Urothelium cell line (cell line): ENCODE data around the gene INCENP.
A peak's percentile ranks its signal among the peaks of the same experiment; 100 is the strongest.
"Not testable (repeated sequence)": the region's sequence is repeated elsewhere in the genome, so short reads cannot be mapped to it uniquely, and the experiment has no call there.

ENCODE experiments used
- DNase-seq: peaks from one replicate; pipeline ENCODE4 v3.0.0; 2011; ENCODE audit warnings: low spot score, mixed read lengths
- FAIRE-seq: peaks from 2 replicates; lab custom pipeline; 2011; peaks lifted over from hg19 to GRCh38; lab: Jason Lieb, UNC

Gene INCENP

DNA sequence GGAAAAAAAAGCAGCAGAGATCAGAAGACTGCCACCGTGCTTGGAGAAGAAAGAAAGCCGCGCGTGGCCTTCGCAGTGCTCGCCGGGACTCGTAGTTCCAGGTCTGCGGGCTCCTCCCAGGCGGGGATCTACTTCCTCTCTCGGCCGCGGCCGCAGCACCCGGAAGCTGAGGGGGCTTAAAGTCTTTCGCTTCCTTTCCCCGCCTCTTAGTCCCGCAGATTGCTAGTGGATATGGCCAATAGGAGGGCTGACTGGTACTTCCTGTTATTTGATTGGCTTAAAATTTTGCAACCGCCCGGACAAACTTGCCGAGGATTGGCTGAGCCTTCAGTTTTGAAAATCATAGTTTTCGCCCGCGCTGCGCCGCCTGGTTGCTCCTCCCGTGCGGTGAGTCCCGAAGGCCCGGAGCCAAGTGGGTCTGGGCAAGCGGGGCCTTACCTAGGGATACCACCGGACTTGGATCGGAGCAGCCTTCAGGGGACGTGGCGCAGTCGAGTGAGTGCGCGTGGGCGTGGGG lies at the start of gene INCENP:
Gene INCENP (plus strand): TSS at position 343 of the 517 bp plus-strand sequence. CDS start 4,151 bp downstream, outside the sequence.
- no peak for FAIRE-seq
- peak; percentile 96 for DNase-seq

DNA sequence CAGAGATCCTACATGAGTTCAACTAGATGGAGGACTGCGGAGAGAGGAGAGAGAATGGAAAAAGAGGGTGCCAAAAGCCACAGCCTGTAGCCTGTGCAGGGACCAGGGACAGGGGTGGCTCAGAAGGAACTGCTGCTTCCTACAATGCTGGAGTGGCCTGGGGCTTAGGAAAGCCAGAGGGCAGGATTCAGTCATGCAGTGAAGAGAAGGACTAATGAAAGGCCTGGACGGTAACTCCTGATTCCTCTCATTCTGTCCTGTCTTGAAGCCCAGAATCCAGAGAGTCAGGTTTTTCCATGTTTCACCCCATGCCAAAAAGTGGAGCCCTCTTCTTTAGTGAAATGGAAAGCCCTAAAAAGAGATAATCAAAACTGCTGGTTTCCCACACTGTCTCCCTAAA lies 48.4 kb upstream of the INCENP start:
- FAIRE-seq (no peak), DNase-seq (no peak)

DNA sequence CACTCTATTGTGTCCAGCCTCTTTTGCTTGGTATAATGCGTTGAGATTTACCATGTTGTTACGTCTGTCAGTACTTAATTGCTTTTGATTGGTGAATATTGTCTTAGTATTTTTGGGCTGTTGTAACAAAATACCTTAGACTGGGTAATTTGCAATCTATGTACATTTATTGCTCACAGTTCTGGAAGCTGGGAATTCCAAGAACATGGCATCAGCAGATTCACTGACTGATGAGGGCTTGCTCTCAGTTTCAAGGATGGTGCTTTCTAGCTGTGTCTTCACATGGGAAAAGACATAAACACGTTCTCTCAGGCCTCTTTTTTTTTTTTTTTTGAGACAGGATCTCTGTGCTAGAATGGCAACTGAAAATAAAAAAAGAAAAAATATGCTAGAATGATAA lies 46.7 kb upstream of the INCENP start:
- no peak for DNase-seq
- FAIRE-seq, result no peak

DNA sequence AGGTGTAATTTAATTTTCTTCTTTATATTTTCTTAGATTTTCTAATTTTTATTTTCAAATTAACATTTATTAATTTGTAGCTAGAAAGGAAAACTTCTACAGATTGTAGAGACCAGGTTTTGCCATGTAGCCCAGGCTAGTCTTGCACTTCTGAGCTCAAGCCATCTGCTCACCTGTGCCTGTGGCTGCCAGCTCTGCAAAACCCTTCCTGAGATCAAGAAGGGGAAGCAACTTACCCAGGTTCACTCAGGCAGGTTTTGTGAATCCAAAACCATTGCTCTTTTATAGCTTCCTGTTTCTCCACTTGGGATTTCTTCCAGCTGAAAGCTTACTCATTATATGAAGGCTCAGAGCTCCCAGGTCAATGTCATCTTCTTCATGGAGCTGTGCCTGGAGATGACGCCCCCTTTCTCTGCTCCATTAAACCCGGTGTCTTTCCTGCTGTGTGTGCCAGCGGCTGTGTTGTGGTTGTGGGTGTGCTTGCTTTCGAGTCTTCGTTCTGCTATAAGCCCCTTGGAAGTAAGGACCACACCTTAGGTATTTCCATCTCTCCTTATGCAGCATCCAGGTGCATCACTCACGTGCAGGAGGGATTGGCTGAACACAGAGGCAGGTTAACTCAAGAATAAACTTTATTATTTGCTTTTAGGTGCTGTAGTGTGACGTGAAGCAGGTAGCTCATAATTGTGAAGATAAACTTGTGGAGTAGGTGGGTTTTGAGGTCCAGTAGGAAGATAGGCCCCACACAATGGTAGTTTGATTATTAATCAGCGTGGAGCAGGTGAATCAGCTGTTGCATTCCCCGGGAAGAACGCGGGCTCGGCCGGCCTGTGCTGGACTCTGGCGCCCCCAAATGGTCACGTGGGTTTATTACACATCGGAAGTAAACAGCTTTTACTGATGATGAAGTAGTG lies 42.2 kb upstream of the INCENP start:
- DNase-seq (peak; percentile 81), FAIRE-seq (no peak)

DNA sequence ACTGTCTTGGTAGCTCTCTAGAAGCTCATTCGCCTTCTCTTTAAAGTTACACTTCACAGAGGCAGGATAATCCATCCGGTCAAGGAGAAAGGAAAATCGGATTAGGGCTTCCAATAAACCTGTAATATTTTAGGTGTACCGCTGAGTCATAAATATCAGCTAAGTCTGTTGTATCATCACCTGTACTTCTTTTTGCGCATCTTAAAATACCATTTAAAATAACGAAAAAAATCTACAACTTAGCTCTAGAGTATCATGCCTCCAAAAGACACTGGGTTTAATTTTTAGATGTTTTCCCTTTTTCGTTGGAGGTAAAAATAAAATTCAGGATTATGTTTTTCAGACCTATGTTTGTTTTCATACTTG lies 41.5 kb upstream of the INCENP start:
- DNase-seq, result no peak
- FAIRE-seq, result no peak

DNA sequence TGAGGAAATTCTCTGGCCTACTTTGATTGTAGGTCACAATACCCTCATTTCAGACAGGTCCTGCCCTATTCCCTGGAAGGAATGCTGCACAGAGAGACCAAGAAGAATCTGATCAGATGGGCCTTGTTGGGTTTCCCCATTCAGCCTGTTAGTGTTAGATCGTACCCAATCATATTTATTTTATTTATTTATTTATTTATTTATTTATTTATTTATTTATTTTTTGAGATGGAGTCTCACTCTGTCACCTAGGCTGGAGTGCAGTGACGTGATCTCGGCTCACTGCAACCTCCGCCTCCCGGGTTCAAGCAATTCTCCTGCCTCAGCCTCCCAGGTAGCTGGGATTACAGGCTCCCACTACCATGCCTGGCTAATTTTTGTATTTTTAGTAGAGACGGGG lies 39.0 kb upstream of the INCENP start:
- DNase-seq, FAIRE-seq: not testable (repeated sequence)

DNA sequence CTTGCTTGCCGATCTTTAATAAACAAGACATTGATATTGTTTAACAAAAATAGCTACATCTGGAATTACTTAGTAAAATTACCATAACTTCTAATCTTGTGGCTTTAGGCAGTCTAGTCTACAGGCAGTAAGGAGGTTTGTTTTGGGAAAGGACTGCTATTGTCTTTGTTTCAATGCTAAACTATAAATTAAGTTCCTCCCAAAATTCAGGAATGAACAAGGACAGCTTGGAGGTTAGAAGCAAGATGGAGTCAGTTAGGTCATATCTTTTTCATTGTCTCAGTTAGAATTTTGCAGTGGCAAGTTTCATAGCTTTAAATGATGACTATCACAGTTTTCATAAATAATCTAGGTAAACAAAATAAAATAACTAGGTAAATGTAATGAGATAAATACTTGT lies 36.1 kb upstream of the INCENP start:
- DNase-seq (no peak), FAIRE-seq (no peak)

DNA sequence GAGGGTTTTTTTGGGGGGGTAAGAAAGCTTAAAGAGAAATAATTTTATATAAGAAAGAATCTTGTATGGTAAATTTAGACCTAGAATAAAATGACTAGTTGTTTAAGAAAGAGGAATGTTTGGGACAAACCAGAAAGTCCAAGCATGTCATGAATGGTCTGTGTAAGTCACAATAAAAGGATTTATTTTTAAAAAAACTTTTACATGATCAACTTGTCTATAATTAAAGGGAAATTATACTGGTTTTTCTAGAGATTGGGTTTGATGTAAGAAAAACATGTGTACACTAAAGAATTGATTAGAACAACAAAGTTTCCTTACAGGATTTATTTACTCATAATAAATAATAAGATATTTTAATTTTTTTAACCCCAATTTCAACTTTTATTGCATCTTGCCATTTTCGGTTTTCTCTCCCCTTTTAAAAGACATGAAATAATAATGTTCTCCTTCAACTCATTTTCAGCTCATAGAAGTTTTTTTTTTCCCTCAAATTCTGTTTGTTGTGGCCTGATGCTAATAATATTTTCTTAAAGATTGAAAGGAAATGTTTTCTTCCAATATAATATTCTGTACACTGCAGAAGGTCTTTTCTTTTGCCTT lies 35.4 kb upstream of the INCENP start:
- FAIRE-seq (no peak), DNase-seq (no peak)

DNA sequence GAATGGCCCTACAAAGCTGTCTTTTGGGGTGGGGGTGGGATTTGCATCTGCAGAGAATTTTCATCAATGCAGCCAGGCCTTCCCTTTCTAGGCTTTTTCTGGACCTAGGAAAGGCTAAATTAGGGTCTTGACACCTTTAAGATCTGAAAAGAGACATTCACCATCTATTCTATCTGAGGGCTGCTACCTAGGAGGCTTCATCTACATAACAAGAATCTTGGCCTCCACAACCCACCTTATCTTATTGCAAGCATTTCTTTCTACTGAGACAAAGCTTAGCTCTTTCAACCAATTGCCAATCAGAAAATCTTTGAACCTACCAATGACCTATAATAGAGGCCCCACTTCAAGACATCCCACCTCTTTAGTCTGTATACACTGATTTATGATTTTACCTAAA lies 20.7 kb upstream of the INCENP start:
- no peak for DNase-seq
- no peak for FAIRE-seq

DNA sequence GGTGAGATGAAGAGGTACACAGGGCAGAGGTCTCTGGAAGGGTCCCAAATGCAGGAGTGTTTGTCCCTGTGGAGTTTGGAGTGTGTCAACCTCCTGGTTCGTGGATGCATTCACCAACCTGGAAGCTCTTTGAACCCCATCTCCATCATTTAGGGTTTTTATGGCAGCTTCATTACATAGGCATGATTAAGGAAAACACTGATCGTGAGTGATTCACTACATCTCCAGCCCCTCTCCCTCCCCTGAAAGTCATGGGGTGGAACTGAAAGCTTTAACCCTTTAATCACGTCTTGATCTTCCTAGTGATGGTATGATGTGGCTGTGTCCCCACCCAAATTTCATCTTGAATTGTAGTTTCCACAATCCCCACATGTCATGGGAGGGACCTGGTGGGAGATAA lies 19.8 kb upstream of the INCENP start:
- DNase-seq (no peak), FAIRE-seq (no peak)

DNA sequence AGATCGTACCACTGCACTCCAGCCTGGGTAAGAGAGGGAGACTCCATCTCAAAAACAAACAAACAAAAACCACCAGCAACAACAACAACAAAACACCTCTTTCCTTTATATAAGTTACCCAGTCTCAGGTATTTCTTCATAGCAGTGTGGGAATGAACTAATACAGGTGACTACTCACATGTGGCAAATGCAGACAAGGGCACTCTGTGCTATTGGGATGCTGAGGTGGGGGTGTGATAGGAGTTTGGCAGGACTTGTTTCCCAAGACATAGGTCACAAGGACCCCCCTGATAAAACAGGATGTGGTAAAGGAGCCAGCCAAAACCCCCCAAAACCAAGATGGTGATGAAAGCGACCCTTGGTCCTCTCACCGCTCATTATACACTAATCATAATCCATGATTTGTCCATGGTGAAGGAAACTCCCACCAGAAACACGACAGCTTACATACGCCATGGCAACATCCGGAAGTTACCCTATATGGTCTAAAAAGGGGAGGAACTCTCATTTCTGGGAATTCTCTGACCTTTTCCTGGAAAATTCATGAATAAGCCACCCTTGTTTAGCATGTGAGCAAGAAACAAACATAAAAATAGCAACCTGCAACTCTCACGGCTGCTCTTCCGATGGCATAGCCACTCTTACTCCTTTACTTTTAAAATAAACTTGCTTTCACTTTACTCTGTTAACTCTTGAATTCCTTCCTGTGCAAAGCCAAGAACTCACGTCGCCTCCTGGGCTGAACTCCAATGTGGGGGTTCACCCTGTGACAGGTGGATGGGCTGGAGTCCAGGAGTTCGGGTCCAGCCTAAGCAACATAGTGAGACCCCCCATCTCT lies 18.8 kb upstream of the INCENP start:
- DNase-seq (no peak), FAIRE-seq (no peak)

DNA sequence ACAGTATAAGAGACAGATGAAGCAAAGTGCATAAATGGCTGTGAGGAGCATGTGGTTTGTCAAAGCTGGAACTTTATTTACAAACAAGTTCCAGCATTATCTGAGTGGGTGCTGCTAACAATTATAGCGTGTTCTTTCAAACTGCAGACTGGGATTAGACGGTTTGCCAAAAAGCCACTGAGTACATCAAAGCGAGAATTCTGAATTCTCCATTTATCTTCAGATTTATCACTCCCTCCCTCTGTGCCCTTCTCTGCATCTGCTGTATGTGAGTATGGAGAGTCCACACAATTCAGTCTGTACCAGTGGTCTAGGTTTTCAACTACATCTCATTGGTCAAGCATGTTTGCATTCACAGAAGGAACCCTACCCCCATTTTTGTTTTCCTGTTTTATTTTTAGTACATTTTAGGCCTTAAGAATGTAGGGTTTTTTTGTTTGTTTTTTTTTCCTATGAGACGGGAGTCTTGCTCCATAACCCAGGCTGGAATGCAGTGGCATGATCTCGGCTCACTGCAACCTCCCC lies 18.1 kb upstream of the INCENP start:
- FAIRE-seq, result no peak
- no peak for DNase-seq

DNA sequence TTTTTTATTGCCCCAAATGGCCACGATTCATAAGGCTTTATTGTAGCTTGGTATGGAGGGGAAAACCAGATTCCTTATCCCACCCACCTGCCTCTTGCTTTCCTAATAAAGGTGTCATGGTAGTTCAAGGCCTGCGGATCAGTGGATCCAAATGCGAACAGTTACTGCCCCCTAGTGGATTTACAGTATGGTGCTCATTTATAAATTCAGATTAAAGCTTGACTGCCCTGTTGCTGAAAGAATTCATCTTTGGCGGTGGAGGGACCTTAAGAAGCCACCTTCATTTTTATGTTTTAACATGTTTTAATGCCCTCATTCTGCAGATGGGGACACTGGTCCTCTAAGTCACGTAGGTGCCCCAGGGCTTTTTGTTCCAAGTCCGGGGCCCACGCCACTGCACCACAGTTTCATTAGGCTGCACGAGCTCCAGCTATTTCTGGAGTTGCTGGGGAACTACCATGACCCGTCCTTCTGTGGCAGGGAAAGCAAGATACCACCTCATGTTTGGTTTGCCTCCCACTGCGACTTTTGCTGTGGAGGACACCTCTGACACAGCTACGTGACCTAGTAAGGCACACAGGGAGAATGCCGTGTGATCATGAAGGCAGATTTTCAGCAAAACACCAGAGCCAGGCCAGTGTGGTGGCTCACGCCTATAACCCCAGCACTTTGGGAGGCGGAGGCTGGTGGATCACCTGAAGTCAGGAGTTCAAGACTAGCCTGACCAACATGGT lies 15.6 kb upstream of the INCENP start:
- FAIRE-seq (no peak), DNase-seq (peak; percentile 62)

DNA sequence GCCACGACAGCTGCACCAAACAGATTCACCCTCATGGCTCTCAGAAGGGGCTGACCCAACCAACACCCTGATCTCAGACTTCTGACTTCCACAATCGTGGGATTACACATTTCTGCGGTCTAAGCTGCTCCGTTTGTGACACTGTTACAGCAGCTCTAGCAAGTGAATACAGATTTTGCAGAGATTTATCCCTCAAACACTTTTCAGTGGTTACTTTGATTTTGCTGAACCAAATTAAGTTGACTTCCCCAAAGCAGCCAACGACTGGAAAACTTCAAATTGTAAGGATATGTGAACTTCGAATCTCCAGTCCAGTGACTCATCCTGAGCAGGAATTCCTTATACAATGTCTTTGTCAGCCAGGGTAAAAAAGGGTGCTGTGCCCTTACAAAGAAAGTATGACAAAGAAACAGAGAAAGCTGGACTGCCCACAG lies 14.8 kb upstream of the INCENP start:
- no peak for FAIRE-seq
- peak; percentile 36 for DNase-seq

DNA sequence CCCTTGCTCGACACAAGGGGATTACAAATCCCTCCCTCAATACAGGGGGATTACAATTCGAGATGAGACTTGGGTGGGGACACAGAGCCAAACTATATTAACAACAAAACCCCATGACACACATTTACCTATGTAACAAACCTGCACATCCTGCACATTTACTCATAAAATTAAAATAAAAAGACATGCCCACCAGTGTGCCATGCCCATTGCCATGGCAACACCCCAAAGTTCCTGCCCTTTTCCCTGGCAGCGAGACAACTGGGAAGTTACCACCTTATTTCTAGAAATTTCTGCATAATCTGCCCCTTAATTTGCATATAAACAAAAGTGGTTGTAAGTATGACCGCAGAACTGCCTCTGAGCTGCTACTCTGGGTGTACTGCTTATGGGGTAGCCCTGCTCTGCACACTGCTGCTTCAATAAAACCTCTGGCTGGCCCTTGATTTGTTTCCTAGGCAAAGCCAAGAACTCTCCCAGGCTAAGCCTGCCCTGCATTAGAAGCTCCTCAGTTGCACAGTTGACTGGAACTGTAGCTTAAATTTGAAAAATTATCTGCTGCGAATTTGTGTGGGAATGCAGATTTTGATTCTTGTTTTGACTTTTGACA lies 8.6 kb upstream of the INCENP start:
- FAIRE-seq, result no peak
- DNase-seq, result no peak

DNA sequence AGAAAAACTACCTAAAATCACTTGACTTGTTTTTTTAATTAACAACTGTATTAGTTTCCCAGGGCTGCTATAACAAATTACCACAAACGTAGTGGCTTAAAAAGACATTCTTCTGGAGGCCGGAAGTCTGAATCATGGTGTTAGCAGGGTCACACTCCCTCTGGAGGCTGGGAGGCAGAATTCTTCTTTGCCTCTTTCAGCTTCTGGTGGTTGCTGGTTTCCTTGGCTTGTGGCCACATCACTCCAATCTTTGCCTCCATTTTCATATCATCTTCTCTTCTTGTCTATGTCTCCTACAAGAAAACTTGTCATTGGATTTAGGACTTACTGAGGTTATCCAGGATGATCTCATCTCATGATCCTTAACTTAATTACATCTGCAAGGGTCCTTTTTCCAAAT lies 7.4 kb upstream of the INCENP start:
- FAIRE-seq, result no peak

DNA sequence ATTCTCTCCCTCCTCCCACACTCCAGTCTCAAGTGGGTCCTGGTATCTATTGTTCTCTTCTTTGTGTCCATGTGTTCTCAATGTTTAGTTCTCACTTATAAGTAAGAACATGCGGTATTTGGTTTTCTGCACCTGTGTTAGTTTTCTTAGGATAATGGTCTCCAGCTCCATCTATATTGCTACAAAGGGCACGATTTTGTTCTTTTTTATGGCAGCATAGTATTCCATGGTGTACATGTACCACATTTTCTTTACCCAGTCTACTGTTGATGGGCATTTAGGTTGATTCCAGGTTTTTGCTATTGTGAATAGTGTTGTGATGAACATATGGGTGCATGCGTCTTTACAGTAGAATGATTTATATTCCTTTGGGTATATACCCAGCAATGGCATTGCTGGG lies 4.2 kb upstream of the INCENP start:
- FAIRE-seq (no peak), DNase-seq (no peak)

More for the DNA sequence above, 7.4 kb upstream of the INCENP start:
- DNase-seq, result no peak

DNA sequence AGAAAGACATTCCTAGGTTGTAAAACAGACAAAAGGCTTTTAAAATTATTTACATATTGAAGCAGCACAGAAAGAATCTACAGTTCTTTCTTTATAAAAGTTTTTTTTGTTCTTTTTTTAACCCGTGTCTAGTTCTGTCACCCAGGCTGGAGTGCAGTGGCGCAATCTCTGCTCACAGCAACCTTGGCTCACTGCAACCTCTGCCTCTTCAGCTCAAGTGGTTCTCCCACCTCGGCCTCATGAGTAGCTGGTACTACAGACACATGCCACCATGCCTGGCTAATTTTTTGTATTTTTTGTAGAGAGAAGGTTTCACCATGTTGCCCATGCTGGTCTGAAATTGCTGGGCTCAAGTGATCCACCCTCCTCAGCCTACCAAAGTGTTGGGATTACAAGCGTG lies 3.8 kb upstream of the INCENP start:
- DNase-seq, result no peak
- FAIRE-seq, result no peak

DNA sequence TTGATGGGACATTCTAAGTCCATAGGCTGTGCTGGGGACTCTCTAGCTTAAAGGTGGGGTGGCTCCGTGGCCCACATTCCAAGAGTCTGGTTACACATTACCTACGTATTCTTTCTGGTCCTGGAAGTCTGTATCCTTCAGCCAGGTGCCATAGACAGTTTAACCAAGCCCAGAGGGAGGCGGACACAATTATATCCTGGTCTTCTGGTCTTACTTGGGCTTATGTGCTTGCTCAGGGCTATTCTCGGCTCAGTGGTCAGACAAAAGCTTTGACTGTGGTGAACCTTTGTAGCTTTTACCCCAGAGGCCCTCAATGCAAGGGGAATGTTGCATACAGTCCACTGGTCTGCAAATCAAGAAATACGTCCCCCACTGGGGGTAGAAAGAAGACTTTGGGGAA lies 3.4 kb upstream of the INCENP start:
- no peak for DNase-seq

DNA sequence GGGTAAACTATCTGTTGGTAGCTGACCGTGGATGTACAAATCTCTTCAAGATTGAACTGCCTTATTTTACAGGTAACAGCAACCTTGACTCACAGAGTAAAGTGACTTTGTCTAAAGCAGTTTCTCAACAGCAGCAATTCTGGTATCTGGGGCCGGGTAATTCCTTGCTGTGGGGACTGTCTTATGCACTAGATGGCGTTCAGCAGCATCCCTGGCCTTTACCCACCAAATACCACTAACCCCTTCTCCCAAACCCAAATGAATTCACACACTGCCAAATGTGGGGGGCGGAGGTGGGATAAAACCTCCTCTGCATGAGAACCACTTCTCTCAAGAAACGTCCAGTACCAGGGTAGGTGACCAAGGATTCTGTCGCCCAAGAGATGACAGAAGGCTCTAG lies 1.7 kb upstream of the INCENP start:
- no peak for FAIRE-seq
- no peak for DNase-seq

More for the DNA sequence above, 3.4 kb upstream of the INCENP start:
- FAIRE-seq, result no peak
